ENCODE data around the gene FRS2. TPM values are rescaled to one million over a fixed set of nuclear protein-coding genes. Genes with fewer than 3 reads are reported as not detected.

Gene FRS2
- total RNA-seq, 4 donors from 2014 or later, result 41.0 to 48.4 (median 47.1) TPM

DNA sequence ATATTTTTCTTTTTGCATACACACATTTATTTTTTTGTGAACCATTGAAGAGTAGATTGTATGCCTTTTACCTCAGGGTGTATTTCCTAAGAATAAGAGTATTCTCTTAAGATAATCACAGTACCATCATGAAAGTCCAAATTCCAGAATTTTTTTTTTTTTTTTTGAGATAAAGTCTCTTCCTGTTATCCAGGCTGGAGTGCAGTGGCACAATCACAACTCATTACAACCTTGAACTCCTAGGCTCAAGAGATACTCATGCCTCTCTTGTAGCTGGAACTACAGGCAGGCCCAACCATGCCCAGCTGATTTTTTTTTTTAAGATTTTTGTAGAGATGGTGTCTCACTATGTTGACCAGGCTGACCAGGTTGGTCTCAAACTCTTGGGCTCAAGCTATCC is 10.9 kb downstream of the FRS2 start:
- TF ChIP-seq, protein P1, sequence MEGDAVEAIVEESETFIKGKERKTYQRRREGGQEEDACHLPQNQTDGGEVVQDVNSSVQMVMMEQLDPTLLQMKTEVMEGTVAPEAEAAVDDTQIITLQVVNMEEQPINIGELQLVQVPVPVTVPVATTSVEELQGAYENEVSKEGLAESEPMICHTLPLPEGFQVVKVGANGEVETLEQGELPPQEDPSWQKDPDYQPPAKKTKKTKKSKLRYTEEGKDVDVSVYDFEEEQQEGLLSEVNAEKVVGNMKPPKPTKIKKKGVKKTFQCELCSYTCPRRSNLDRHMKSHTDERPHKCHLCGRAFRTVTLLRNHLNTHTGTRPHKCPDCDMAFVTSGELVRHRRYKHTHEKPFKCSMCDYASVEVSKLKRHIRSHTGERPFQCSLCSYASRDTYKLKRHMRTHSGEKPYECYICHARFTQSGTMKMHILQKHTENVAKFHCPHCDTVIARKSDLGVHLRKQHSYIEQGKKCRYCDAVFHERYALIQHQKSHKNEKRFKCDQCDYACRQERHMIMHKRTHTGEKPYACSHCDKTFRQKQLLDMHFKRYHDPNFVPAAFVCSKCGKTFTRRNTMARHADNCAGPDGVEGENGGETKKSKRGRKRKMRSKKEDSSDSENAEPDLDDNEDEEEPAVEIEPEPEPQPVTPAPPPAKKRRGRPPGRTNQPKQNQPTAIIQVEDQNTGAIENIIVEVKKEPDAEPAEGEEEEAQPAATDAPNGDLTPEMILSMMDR (IDR thresholded peaks at IDR 0.05), result no peak

GRCh38 chr12:69483700-69484099 is 13.5 kb downstream of the FRS2 start:
- TF ChIP-seq, protein P1 (IDR thresholded peaks at IDR 0.05), result no peak
- DNase-seq (ENCODE audit: low spot score) (no peak), ATAC-seq (ENCODE audit: low FRiP score) (no peak)

More for the DNA sequence above, 10.9 kb downstream of the FRS2 start:
- ATAC-seq (ENCODE audit: low FRiP score), result no peak
- DNase-seq (ENCODE audit: low spot score), result no peak

DNA sequence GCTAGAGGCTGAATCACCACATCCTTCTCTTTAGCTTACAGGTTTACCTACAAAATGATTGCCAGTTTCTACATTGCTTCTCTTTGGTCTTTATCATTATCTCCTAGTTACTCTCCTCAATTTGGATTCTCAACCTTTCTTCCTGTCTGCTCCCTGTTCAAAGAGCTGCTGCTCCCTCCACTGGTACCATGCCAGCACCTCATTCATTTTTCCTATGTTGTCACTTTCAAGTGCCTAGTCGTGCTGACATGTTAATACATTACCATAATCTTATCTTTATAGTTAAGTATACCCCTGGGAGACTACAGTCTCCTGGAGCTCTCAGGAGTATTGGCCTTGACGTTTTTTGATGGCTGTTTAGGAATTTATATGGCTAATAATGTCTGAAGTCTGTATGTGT is 14.2 kb downstream of the FRS2 start:
- ATAC-seq (ENCODE audit: low FRiP score) (no peak), DNase-seq (ENCODE audit: low spot score) (no peak)
- TF ChIP-seq, protein P1 (IDR thresholded peaks at IDR 0.05), result no peak

- TF ChIP-seq, protein P1 (IDR thresholded peaks at IDR 0.05), result no peak
- DNase-seq (ENCODE audit: low spot score) (no peak), ATAC-seq (ENCODE audit: low FRiP score) (no peak)
Observed at GRCh38 chr12:69490920-69491643, 20.9 kb downstream of the FRS2 start.

DNA sequence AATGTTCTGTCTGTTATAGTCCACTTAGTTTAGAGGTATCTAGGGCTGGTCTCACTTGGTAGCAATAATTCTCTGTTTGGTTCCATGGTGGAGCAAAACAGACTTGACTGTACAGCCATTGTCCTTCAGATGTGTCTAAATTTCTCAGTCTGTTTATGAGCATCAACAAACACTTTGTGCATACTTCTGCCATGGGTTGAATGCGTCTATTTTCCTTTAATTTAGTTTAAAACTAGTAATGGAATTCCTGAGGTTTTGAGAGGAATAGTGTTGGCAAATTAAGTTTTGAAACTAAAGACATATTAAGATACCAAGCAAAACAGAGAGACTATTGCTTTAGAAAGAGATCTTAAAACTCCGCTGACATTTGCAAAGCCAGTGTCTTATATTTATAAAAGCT is 22.6 kb downstream of the FRS2 start:
- ATAC-seq (ENCODE audit: low FRiP score), result no peak
- DNase-seq (ENCODE audit: low spot score), result no peak
- TF ChIP-seq, protein P1 (IDR thresholded peaks at IDR 0.05), result no peak

DNA sequence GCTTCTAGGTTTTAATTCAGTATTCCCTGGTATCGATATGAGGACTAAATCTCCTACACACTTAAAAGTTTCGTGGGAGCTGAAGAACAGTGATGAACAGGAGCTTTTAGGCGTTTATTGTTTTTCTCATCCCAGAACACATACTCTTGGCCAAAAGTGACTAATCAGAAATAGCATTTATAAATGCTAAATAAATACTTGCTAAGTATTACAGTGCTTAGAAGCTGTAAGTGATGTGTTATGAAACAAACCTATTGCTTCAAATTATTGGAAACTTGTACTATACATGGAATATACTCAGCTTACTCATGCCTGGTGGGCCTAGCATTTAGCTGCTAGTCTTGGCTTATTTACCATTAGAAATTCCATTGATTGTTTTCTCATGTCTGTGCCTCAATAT is 24.9 kb downstream of the FRS2 start:
- DNase-seq (ENCODE audit: low spot score), result no peak
- TF ChIP-seq, protein P1 (IDR thresholded peaks at IDR 0.05), result no peak
- no peak for ATAC-seq (ENCODE audit: low FRiP score)
